Measurements from ENCODE around the gene SRPRA.

Gene SRPRA

GRCh38 chr11:126231725-126232459 lies 36.8 kb downstream of the SRPRA start:
- in situ Hi-C loops (cut with MboI; ENCODE audit: low sequenced_read_pairs), result no loop called here

- in situ Hi-C loops (cut with MboI; ENCODE audit: low sequenced_read_pairs), result no loop called here
Observed at GRCh38 chr11:126229858-126230540, 38.7 kb downstream of the SRPRA start.

- in situ Hi-C loops (cut with MboI; ENCODE audit: low sequenced_read_pairs), result no loop called here
Observed at GRCh38 chr11:126226334-126227084, 42.2 kb downstream of the SRPRA start.

- in situ Hi-C loops (cut with MboI; ENCODE audit: low sequenced_read_pairs), result no loop called here
Observed at GRCh38 chr11:126225295-126225665, 43.4 kb downstream of the SRPRA start.

GRCh38 chr11:126224647-126225294 lies 43.9 kb downstream of the SRPRA start:
- in situ Hi-C loops (cut with MboI; ENCODE audit: low sequenced_read_pairs), result no loop called here

- in situ Hi-C loops (cut with MboI; ENCODE audit: low sequenced_read_pairs), result no loop called here
Observed at GRCh38 chr11:126219547-126219946, 49.1 kb downstream of the SRPRA start.

GRCh38 chr11:126217491-126217890 lies 51.2 kb downstream of the SRPRA start:
- in situ Hi-C loops (cut with MboI; ENCODE audit: low sequenced_read_pairs), result no loop called here

- in situ Hi-C loops (cut with MboI; ENCODE audit: low sequenced_read_pairs), result no loop called here
Observed at GRCh38 chr11:126216526-126217305, 52.0 kb downstream of the SRPRA start.

GRCh38 chr11:126214841-126215240 lies 53.9 kb downstream of the SRPRA start:
- in situ Hi-C loops (cut with MboI; ENCODE audit: low sequenced_read_pairs), result no loop called here

- in situ Hi-C loops (cut with MboI; ENCODE audit: low sequenced_read_pairs), result no loop called here
Observed at GRCh38 chr11:126214441-126214840, 54.3 kb downstream of the SRPRA start.
